GM12875 (cell line): ENCODE data around the gene FIGNL2.
"Not testable (repeated sequence)": the region's sequence is repeated elsewhere in the genome, so short reads cannot be mapped to it uniquely, and the experiment has no call there.

Experiments
- H3K4me3 ChIP-seq: one replicate; pipeline ENCODE4 v1.5.1; 2011; ENCODE audit warnings: low read depth, low read length, control low read depth
- CTCF ChIP-seq: IDR thresholded peaks from 2 replicates; pipeline ENCODE4 v1.5.1; 2011; ENCODE audit warnings: low read depth, mild to moderate bottlenecking, control low read depth, inconsistent platforms, low read length, moderate library complexity, borderline replicate concordance; ENCODE audit not compliant: insufficient read depth

FIGNL2 gene

GRCh38 chr12:51890133-51890464 lies 41.6 kb upstream of the FIGNL2 start:
- TF ChIP-seq CTCF = no peak

GRCh38 chr12:51889216-51890132 lies 41.0 kb upstream of the FIGNL2 start:
- 0 out of 2 replicates have a peak, but pooled peaks have one; percentile 4 for TF ChIP-seq CTCF
- no peak overlapping the region for H3K4me3 ChIP-seq

More at GRCh38 chr12:51890133-51890464, 41.6 kb upstream of the FIGNL2 start:
- no peak overlapping the region for H3K4me3 ChIP-seq

- no peak overlapping the region for H3K4me3 ChIP-seq
These were observed 40.0 kb upstream of the FIGNL2 start for GRCh38 chr12:51888316-51889215.

GRCh38 chr12:51887476-51888315 lies 39.2 kb upstream of the FIGNL2 start, which contains the start of gene ANKRD33:
Gene ANKRD33, plus strand, starts transcription at chr12:51888103. Its CDS starts 84 bp downstream, at chr12:51888187.
- TF ChIP-seq CTCF = no peak
- H3K4me3 ChIP-seq = no peak within 1 kb of the TSS

More at GRCh38 chr12:51888316-51889215, 40.0 kb upstream of the FIGNL2 start:
- no peak for TF ChIP-seq CTCF

- no peak overlapping the region for H3K4me3 ChIP-seq
- no peak for TF ChIP-seq CTCF
These were observed 37.6 kb upstream of the FIGNL2 start for GRCh38 chr12:51886021-51886710.

- H3K4me3 ChIP-seq = not testable (repeated sequence)
These were observed 36.9 kb upstream of the FIGNL2 start for GRCh38 chr12:51885294-51886020.
